Hematopoietic multipotent progenitor cell (in vitro differentiated cells): ENCODE data around the gene GNB1L. TPM values are rescaled to one million over a fixed set of nuclear protein-coding genes. Genes with fewer than 3 reads are reported as not detected.
"Not testable (repeated sequence)": the region's sequence is repeated elsewhere in the genome, so short reads cannot be mapped to it uniquely, and the experiment has no call there.

Experiments
- DNase-seq, 3 donors: peaks; one replicate each; pipeline ENCODE4 v3.0.0-alpha.2; 2011 to 2015; ENCODE audit warnings: low read depth in 2 of 3, low spot score in 2 of 3
- total RNA-seq: library from RNA; depleted of rRNA; stranded (reverse); fragments of >200 nt; gene quantifications from one replicate; pipeline ENCODE4 v1.2.3, GENCODE V29; 2012

The GNB1L gene
- total RNA-seq, 1 donor = 10.0 TPM

GRCh38 chr22:19890502-19891316 is 36.0 kb upstream of the GNB1L start:
- DNase-seq = no peak

DNA sequence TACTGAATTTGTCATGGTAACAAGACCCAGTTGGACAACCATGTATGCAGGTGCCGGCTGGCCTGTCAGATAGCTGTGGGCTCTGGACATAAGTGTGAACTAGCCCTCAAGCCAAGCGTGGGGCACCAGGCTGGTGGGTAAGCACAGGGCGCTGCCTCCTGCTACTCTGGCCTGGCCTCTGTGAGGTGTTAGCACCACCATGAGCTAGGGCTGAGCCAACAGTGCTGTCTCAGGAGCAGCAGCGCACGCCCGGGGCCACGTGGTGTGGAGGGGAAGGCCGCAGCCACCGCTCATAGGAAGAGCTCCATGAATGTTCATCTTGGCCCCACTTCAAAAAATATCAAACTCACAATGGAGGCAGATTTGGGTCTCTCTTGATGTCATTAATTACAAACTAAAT is 35.3 kb upstream of the GNB1L start:
- no peak for DNase-seq

DNA sequence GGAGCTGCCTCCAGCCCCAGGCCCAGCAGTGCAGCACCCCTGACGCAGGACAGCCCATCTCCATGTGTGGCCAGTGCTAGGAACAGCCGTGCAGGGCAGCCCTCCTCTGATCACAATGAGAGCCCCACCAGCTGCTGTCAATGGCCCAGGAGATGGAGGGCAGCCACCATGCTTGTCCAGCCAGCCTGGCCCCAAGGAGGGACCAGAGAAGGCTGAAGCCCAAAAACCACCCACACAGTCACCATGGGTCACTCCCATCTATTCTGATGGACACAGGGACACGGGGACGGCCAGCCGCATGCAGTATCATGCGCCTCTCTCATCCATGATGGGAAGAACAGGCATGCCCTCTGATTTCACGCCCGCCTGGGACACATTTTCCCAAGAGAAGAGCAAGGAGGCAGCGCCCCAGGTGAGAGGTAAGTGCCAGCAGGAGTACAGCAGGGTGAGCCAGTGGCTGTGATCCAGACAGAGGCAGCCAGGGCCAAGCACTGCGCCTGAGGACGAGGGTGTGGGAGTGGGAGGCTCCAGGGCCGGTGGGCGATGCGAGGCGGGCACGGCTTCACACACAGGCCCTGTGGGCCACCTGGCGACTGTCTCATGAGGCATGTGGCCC is 33.6 kb upstream of the GNB1L start:
- DNase-seq = no peak

DNA sequence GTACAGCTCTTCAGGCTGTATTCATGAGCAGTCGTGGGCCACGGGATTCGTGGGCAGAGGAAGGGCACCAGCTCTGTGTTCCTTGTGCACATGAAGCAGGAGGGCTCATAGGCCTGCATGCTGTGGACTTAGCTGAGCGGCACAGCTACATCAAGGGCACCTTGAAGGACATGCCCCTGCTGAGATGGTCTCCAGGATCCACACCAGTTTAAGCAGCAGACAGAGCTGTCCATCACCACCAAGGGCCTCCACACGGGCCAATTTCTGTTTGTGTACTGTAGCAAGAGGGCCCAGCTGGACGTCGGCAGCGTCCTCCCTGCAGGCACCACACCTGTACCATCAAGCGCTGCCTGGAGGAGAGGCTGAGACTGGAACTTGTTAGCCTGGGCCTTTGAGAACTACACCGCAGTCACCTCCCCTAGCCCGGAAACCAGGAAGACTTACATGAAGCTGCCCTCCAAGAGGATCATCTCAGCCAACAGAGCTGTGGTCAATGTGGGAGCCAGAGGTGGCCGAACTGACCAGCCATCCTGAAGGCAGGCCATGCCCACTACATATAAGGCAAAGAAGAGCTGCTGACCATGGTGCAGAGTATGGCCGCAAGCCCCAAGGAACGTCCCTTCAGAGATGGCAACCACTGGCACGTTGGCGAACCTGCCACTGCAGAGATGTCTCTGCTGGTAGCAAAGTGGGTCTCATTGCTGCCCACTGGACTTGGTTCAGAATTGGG is 32.7 kb upstream of the GNB1L start:
- DNase-seq = no peak

GRCh38 chr22:19886605-19887255 is 32.1 kb upstream of the GNB1L start:
- DNase-seq = peak in 2 of 3 donors; percentile 66 to 85

DNA sequence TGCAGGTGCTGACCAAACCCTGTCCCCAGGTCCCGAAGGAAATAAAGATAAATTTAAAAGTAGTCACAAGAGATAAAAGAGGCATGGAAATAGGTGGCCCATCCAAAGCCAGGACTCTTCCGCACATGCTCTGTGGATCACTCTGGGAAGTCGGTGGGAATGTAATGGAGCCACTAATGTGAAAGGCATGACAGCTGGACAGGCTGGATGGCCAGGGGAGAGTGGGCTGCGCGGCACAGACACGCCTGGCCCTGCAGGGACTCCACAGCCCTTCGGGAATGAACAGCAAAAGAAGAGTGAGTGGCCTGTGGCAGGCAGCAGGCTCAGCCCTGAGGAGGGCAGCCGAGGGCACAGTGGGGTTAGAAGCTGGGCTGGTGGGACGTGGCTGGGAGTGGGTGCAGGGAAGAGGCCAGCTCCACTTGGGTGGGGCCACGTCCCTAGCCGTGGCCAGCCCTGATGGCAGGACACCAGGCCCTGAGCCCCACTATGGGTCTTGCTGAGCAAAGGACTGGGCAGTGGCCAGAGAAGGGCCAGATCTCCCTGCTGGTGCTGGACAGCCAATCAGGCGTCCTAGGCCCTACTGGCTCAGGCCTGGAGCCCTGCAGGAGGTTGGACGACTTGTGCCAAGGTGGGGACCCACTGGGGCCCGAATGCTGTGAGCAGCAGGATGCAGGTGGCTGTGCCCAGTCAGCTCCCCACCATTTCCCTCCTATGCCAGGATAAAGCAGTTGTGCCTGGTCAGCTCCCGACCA is 31.3 kb upstream of the GNB1L start:
- DNase-seq = no peak

DNA sequence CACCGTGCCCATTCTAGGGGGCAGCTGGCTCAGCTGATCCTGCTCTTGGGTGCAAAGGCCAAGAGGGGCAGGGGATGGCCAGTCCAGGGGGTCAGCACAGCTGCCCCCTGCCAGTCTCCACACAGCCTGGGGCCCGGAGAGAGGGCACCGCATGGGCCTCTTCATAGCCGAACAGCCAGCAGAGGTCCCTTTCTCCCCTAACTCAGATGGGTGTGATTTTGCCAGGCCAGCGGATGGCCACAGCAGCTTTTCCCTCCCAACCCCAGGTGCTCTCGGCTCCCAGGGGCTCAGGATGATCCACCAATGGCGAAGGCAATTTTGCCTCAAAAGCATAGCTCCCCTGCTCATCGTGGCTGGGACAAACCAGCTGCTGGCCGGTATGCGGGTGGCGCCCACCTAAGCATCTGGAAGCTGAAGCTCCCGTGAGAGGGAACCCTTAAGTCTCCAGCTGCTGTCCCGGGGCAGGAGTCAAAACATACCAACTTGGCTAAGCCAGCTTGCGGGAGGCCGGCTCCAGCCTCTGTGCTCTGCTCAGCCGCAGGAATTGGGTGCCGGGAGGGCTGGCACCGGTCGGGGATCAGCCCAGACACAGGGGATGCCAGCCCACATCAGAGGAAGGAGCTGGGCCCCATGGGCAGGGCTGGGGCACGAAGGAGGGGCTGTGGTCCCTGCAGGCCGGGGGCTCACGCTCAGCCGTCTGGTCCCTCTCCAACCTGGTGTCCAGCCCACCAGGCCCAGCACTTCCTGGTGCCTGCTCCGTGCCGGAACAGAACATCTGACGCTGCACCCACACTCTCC is 30.5 kb upstream of the GNB1L start:
- DNase-seq = no peak

GRCh38 chr22:19884161-19884953 is 29.7 kb upstream of the GNB1L start:
- no peak for DNase-seq

- DNase-seq = not testable (repeated sequence)
Measured at GRCh38 chr22:19883446-19883845, 28.8 kb upstream of the GNB1L start.

DNA sequence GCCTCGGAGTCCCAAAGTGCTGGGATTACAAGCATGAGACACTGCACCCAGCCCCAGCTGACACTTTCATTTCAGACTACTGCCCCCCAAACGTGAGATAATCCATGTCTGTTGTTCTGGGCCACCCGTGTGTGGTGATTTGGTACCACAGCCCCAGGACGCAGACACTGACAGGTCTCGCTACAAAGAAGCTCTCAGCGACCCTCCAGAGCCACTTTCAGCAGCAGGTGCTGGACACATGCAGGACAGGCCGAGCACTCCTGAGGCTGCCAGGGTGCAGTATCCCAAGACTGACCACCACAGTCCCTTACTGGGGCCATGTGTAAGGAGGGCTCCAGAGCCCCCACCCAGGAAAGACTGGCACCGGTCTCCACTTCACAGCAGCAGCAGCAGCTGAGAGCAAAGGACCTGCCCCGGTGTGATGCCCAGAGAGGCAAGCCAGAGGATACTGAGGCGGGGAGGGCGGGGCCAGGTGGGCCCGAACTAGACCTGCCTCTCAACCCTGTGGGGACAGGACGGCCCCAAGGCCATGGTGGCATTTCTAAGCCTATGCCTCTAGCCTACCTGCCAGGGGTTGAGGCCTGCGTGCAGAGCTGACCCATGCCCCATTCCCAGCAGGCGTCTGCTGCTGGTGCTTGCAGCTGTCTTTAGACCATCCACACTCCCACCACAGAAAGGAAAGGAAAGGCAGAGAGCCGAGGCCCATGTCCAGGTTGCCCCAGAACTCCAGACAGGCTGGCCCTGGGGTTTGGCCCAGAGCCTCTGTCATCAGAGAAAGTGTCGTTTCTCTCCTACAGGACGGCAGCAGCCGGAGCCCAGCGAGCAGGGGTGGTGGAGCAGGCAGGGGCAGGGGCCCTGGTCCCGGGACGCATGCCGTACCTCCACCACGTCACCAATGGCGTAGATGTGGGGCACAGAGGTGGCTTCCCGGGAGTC is 28.0 kb upstream of the GNB1L start:
- DNase-seq = no peak

DNA sequence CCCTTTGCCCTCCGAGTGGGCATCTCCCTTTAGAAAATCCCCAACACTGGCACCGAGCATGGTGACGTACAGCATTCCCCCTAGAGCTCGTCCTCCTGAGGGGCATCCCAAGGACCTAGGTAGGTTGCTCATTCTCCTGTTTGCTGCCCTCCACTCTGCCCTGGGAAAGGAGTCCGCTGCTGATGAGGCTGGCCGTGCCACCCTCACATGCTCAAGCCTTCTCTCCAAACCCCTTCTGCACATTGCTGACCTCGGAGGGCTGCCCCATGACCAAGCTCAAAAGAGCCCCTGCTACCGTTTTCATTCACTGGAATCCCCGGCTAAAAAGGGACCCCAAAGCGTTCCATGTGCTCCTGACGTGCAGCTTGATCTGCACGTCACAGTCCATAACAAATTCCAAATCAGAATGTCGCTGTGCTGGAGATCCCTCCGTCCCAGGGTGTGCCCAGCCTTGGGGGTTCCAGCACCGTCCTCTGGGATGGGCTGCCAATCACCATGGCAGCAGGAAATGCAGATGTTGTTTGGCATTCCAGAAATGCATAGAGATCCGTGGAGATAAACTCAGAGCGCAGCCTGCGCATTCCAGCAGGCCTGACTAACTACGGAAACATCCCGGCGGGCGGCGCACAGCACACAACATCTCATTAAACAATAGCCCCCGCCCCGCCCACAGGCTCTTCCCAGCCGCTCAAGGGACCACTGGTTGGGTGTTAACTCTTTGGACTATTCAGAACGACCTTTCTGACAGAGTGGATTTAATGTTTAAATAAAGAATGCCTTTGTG is 26.3 kb upstream of the GNB1L start:
- DNase-seq = no peak

DNA sequence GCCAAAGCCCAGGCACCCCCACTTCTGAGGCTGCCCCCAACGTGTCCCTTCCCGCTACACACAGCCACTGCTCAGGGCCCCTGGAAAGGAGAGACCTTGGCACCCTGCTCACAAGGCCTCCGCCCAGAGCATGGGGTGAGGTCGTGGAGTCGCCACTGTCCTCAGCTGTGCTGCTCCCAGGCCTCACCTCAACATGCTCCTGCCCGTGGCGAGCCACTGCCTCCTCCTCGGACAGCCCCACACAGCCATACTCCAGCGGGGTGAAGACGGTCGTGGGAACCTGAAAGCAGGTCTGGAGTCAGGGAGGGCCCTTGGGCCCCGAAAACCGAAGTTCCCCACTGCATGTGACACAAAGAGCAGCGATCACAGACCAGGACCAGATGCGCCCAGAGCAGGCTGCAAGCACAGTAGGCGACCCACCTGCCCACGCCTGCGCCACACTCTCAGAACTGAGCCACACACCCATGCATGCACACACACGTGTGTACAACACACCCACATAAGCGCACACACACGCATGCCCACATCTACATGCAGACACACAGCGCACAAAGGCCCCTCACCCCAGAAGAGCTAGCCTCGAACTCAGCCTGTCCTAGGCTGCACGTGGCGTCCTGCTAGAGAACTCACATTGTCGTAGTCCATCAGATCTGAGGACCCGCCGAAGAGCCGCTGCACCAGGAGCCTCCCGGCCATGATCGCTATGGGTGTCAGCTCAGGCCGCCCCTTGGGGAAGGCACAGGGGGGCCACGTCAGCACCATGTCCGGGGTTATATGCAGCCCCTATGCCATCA is 25.5 kb upstream of the GNB1L start:
- DNase-seq = no peak

DNA sequence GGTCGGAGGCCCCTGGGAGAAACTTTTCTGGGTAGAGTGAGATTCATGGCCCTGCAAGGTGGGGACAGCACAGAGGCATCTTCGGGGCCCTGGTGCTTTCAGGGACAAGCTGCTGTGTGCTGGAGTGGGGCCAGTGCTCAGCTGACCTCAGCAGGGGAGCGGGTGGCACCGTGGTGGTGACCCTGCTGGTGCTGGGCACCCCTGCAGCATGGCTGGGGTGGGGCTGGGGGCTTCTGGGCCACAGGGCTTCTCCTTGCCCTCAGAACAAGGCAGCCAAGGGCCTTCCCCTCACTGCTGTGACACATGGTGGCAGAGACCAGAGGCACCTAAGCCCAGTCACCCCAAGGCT is 24.9 kb upstream of the GNB1L start:
- DNase-seq = no peak

GRCh38 chr22:19879246-19879570 is 24.5 kb upstream of the GNB1L start:
- DNase-seq = no peak

GRCh38 chr22:19878461-19879245 is 24.0 kb upstream of the GNB1L start:
- no peak for DNase-seq
